HEK293 (cell line): ENCODE measurements around the gene DGCR2.

Experiments
- CTCF ChIA-PET: fragments of 350-600 bp; formaldehyde crosslinking; extraction: SDS; loops from one replicate; lab custom pipeline; 2021; ENCODE audit warnings: antibody characterized with exemption; lab: Yijun Ruan, JAX
- POLR2A ChIA-PET: fragments of 300-600 bp; formaldehyde crosslinking; extraction: SDS; loops from one replicate; lab custom pipeline; 2020; ENCODE audit warnings: antibody characterized with exemption, inconsistent platforms; lab: Yijun Ruan, JAX
- H3K27ac ChIP-seq: fragments of 200-500 bp; sonication (Bioruptor generic); 2 replicates; pipeline ENCODE4 v1.5.1; 2014; ENCODE audit warnings: low read depth, low read length, control low read depth, inconsistent platforms; ENCODE audit errors: extremely low read depth
- H3K36me3 ChIP-seq, 2 experiments: fragments of 200-500 bp in 1 of 2; sonication (Bioruptor generic) in 1 of 2; 1 replicate in 1 of 2; 2 replicates in 1 of 2; pipeline ENCODE4 v1.5.1; 2014 to 2017; ENCODE audit warnings: inconsistent platforms in 2 of 2, low read length in 2 of 2; ENCODE audit not compliant: control insufficient read depth in 2 of 2, insufficient read depth in 1 of 2
- H3K4me1 ChIP-seq: fragments of 200-500 bp; sonication (Bioruptor generic); 2 replicates; pipeline ENCODE4 v1.5.1; 2014; ENCODE audit warnings: mild to moderate bottlenecking, low read length, inconsistent platforms; ENCODE audit not compliant: control insufficient read depth, insufficient read depth
- H3K4me3 ChIP-seq: 2 replicates; pipeline ENCODE4 v1.5.1; 2011; ENCODE audit warnings: low read depth, mild to moderate bottlenecking, control low read depth, low read length, moderate library complexity
- H3K9me3 ChIP-seq: fragments of 200-500 bp; sonication (Bioruptor generic); 2 replicates; pipeline ENCODE4 v1.5.1; 2014; ENCODE audit warnings: low read depth, low read length, inconsistent platforms; ENCODE audit not compliant: control insufficient read depth, insufficient read depth
- AEBP2 ChIP-seq: fragments of 450-650 bp; formaldehyde crosslinking; IDR thresholded peaks from 2 replicates; pipeline ENCODE4 v1.5.1; 2016; ENCODE audit warnings: missing biosample characterization, missing genetic modification characterization, borderline replicate concordance
- GLIS1 ChIP-seq: fragments of 450-650 bp; formaldehyde crosslinking; IDR thresholded peaks from 2 replicates; pipeline ENCODE4 v1.5.1; 2016; ENCODE audit warnings: missing biosample characterization, missing genetic modification characterization
- HIC1 ChIP-seq: fragments of 450-650 bp; formaldehyde crosslinking; IDR thresholded peaks from 2 replicates; pipeline ENCODE4 v1.5.1; 2016; ENCODE audit warnings: missing biosample characterization, missing genetic modification characterization
- MZF1 ChIP-seq: fragments of 450-650 bp; formaldehyde crosslinking; IDR thresholded peaks from 2 replicates; pipeline ENCODE4 v1.5.1; 2017; ENCODE audit warnings: missing biosample characterization, missing genetic modification characterization, borderline replicate concordance
- PBX3 ChIP-seq: sonication (generic); formaldehyde crosslinking; IDR thresholded peaks from 2 replicates; pipeline ENCODE4 v1.8.1; 2022; ENCODE audit warnings: mild to moderate bottlenecking, moderate library complexity, missing genetic modification reagents
- SCRT1 ChIP-seq: fragments of 450-650 bp; formaldehyde crosslinking; IDR thresholded peaks from 2 replicates; pipeline ENCODE4 v1.5.1; 2016; ENCODE audit warnings: missing biosample characterization, missing genetic modification characterization, borderline replicate concordance
- SETDB1 ChIP-seq: IDR thresholded peaks from one replicate; pipeline ENCODE4 v1.6.1; 2017; ENCODE audit warnings: mild to moderate bottlenecking, low read length, moderate library complexity, mixed read lengths; ENCODE audit not compliant: insufficient read length
- SP3 ChIP-seq: fragments of 450-650 bp; formaldehyde crosslinking; IDR thresholded peaks from 2 replicates; pipeline ENCODE4 v1.5.1; 2016; ENCODE audit warnings: missing biosample characterization, missing genetic modification characterization
- ZBTB1 ChIP-seq: fragments of 450-650 bp; formaldehyde crosslinking; IDR thresholded peaks from 2 replicates; pipeline ENCODE4 v1.5.1; 2016; ENCODE audit warnings: missing biosample characterization, missing genetic modification characterization
- ZBTB48 ChIP-seq: fragments of 450-650 bp; formaldehyde crosslinking; IDR thresholded peaks from 2 replicates; pipeline ENCODE4 v1.5.1; 2016; ENCODE audit warnings: missing biosample characterization, missing genetic modification characterization
- ZBTB8A ChIP-seq: fragments of 450-650 bp; formaldehyde crosslinking; IDR thresholded peaks from 2 replicates; pipeline ENCODE4 v1.5.1; 2016; ENCODE audit warnings: missing biosample characterization, missing genetic modification characterization
- ZNF169 ChIP-seq: fragments of 450-650 bp; formaldehyde crosslinking; IDR thresholded peaks from 2 replicates; pipeline ENCODE4 v1.5.1; 2016; ENCODE audit warnings: missing biosample characterization, missing genetic modification characterization
- ZNF248 ChIP-seq: fragments of 450-650 bp; formaldehyde crosslinking; IDR thresholded peaks from 2 replicates; pipeline ENCODE4 v1.5.1; 2017; ENCODE audit warnings: missing biosample characterization, missing genetic modification characterization
- ZNF274 ChIP-seq, 2 experiments: fragments of 200-500 bp in 1 of 2; fragments of 450-650 bp in 1 of 2; sonication (Bioruptor generic) in 1 of 2; formaldehyde crosslinking in 1 of 2; IDR thresholded peaks; 2 replicates each; pipeline versions ENCODE4 v1.5.1 to v1.6.1; 2014 to 2016; ENCODE audit warnings: borderline replicate concordance in 1 of 2, inconsistent platforms in 1 of 2, low read length in 1 of 2, missing biosample characterization in 1 of 2, missing genetic modification characterization in 1 of 2
- ZNF302 ChIP-seq: fragments of 450-650 bp; formaldehyde crosslinking; IDR thresholded peaks from 2 replicates; pipeline ENCODE4 v1.5.1; 2016; ENCODE audit warnings: missing biosample characterization, missing genetic modification characterization, low read depth
- ZNF433 ChIP-seq: fragments of 450-650 bp; formaldehyde crosslinking; IDR thresholded peaks from 2 replicates; pipeline ENCODE4 v1.5.1; 2016; ENCODE audit warnings: missing biosample characterization, missing genetic modification characterization, low read depth
- ZNF449 ChIP-seq: fragments of 450-650 bp; formaldehyde crosslinking; IDR thresholded peaks from 2 replicates; pipeline ENCODE4 v1.5.1; 2017; ENCODE audit warnings: missing biosample characterization, mild to moderate bottlenecking, missing genetic modification characterization, moderate library complexity
- ZNF473 ChIP-seq: fragments of 450-650 bp; formaldehyde crosslinking; IDR thresholded peaks from 2 replicates; pipeline ENCODE4 v1.5.1; 2017; ENCODE audit warnings: missing biosample characterization, missing genetic modification characterization
- ZNF560 ChIP-seq: fragments of 450-650 bp; formaldehyde crosslinking; IDR thresholded peaks from 2 replicates; pipeline ENCODE4 v1.5.1; 2017; ENCODE audit warnings: missing biosample characterization, missing genetic modification characterization, borderline replicate concordance
- ZNF792 ChIP-seq: fragments of 450-650 bp; formaldehyde crosslinking; IDR thresholded peaks from 2 replicates; pipeline ENCODE4 v1.5.1; 2016; ENCODE audit warnings: missing biosample characterization, missing genetic modification characterization
- ZNF837 ChIP-seq: fragments of 450-650 bp; formaldehyde crosslinking; IDR thresholded peaks from 2 replicates; pipeline ENCODE4 v1.5.1; 2016; ENCODE audit warnings: missing biosample characterization, missing genetic modification characterization
- ZSCAN4 ChIP-seq: fragments of 450-650 bp; formaldehyde crosslinking; IDR thresholded peaks from 2 replicates; pipeline ENCODE4 v1.5.1; 2017; ENCODE audit warnings: missing biosample characterization, missing genetic modification characterization
- ZSCAN5A ChIP-seq: fragments of 450-650 bp; formaldehyde crosslinking; IDR thresholded peaks from 2 replicates; pipeline ENCODE4 v1.5.1; 2016; ENCODE audit warnings: missing biosample characterization, missing genetic modification characterization

DGCR2 gene

GRCh38 chr22:19113429-19113828 lies 8.8 kb downstream of the DGCR2 start:
- POLR2A ChIA-PET: no interaction called here
- H3K27ac ChIP-seq: no peak overlapping the region
- no peak overlapping the region for H3K4me3 ChIP-seq
- H3K4me1 ChIP-seq: no peaks in the 10 kb centered on the region
- peaks cover 0 to 31% of the 10 kb centered on the region in 2 experiments; a peak in 1 of 3 replicates for H3K36me3 ChIP-seq
- TF ChIP-seq PBX3 (CRISPR knock-in tag) (no peak), ZNF449 (tag by site-specific recombination) (no peak), SP3 (tag by site-specific recombination) (no peak), AEBP2 (tag by site-specific recombination) (no peak), MZF1 (no peak), ZNF169 (tag by site-specific recombination) (no peak), SETDB1 (no peak), ZBTB8A (tag by site-specific recombination) (no peak), ZNF792 (tag by site-specific recombination) (no peak), ZNF837 (no peak), ZNF248 (tag by site-specific recombination) (no peak), GLIS1 (tag by site-specific recombination) (no peak), ZSCAN5A (tag by site-specific recombination) (no peak), ZNF274 (IDR thresholded peaks at IDR 0.05; ENCODE audit: low read length) (no peak), ZNF274 (tag by site-specific recombination; IDR thresholded peaks at IDR 0.05; ENCODE audit: borderline replicate concordance) (no peak), ZSCAN4 (no peak), ZBTB1 (no peak), SCRT1 (no peak), ZNF473 (tag by site-specific recombination) (no peak), ZNF560 (no peak)
- TF ChIP-seq, all 188 proteins: peak for 0
- H3K9me3 ChIP-seq: no peaks in the 10 kb centered on the region
- CTCF ChIA-PET: no interaction called here

- Histone ChIP-seq H3K9me3 (no peaks in the 10 kb centered on the region), H3K4me3 (no peak overlapping the region), H3K4me1 (no peaks in the 10 kb centered on the region), H3K36me3 (peaks cover 0 to 28% of the 10 kb centered on the region in 2 experiments; a peak in 1 of 3 replicates), H3K27ac (no peak overlapping the region)
- TF ChIP-seq ZBTB48 (tag by site-specific recombination) (no peak), HIC1 (tag by site-specific recombination) (no peak), ZNF302 (tag by site-specific recombination) (no peak), ZNF433 (tag by site-specific recombination) (no peak)
- CTCF ChIA-PET: interaction anchor here (0.9 to 1.1 kb wide), 4 partner anchors 9 to 520 kb away, joined by 3 to 8 read pairs (median 6); no protein-coding TSS in a partner anchor
- POLR2A ChIA-PET: interaction anchor here (1.3 to 2.4 kb wide), 2 partner anchors 11 to 33 kb away, joined by 3 to 17 read pairs; partner anchors contain the start of genes DGCR2 and ESS2
Observed at GRCh38 chr22:19111584-19111983, 10.6 kb downstream of the DGCR2 start.
